Erythroblast (primary cell): ENCODE data around the gene UBR3.

ENCODE experiments used
- GATA1 ChIP-seq: IDR thresholded peaks from 2 replicates; pipeline ENCODE4 v1.6.1; 2011; ENCODE audit warnings: low read depth, mild to moderate bottlenecking, control low read depth, low read length, moderate library complexity
- POLR2A ChIP-seq: IDR thresholded peaks from 2 replicates; pipeline ENCODE4 v1.6.1; 2011; ENCODE audit warnings: mild to moderate bottlenecking, low read length

- TF ChIP-seq GATA1 (no peak), POLR2A (no peak)
These were observed 227.7 kb downstream of the UBR3 start for GRCh38 chr2:170054997-170055396.
